ENCODE measurements around the gene EPRS1.

- TF ChIP-seq CTCF (IDR thresholded peaks at IDR 0.05) (no peak), POLR2A (IDR thresholded peaks at IDR 0.05) (no peak)
Measured at GRCh38 chr1:220043646-220044045, 2.7 kb downstream of the EPRS1 start.

All from uterus (tissue), 2 donors.